WI38 (cell line): ENCODE results near the gene MYH4.

Experiments used
- H3K4me3 ChIP-seq: 2 replicates; pipeline ENCODE4 v1.5.1; 2011; ENCODE audit warnings: low read depth, mild to moderate bottlenecking, control low read depth, low read length
- CTCF ChIP-seq: IDR thresholded peaks from 2 replicates; pipeline ENCODE4 v1.5.1; 2012; ENCODE audit warnings: low read depth, mild to moderate bottlenecking, control low read depth, low read length

Gene MYH4

DNA sequence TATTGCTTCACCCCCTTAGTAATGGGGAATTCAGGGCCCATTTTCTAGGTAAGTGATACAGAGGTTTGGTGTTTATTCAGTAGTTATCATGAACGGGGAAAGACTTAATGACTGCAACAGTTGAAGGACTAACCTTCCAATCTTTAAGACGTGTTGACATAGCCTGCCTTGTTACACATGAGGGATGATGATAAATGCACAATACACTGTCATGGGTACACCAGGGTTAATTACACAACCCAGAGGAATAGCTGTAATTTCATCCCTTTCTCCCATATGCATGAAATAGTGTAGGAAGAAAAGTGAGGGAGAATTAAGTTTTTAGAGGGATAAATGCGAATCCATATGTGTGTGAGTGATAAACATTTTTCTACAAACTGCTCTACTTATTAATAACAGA is 10.7 kb downstream of the MYH4 start:
- H3K4me3 ChIP-seq = no peak overlapping the region
- TF ChIP-seq CTCF = no peak

- TF ChIP-seq CTCF = no peak
- no peak overlapping the region for H3K4me3 ChIP-seq
Observed at GRCh38 chr17:10457952-10458351, 11.4 kb downstream of the MYH4 start.

- no peak overlapping the region for H3K4me3 ChIP-seq
- TF ChIP-seq CTCF = no peak
Observed at GRCh38 chr17:10447026-10447931, 22.1 kb downstream of the MYH4 start.

DNA sequence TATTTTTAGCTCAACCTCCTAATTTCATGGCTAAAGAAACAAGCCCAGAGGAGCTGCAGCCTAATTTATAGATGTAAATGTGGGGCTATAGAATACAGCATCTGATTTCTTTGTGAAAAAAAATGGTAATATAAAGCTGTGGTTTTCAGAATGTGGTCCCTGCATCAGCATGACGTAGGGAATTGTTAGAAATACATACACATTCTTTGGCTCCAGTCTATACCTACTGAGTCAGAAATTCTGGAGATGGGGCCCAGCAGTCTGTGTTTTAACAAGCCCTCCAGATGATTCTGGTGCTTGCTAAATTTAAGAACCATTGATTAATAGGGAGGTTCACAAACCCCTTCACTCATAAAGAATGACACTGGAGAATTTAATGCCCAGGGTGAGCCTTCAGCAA is 29.5 kb downstream of the MYH4 start:
- TF ChIP-seq CTCF = no peak
- H3K4me3 ChIP-seq = no peak overlapping the region

- H3K4me3 ChIP-seq = no peak overlapping the region
- TF ChIP-seq CTCF = no peak
Observed at GRCh38 chr17:10435096-10435495, 34.3 kb downstream of the MYH4 start.

DNA sequence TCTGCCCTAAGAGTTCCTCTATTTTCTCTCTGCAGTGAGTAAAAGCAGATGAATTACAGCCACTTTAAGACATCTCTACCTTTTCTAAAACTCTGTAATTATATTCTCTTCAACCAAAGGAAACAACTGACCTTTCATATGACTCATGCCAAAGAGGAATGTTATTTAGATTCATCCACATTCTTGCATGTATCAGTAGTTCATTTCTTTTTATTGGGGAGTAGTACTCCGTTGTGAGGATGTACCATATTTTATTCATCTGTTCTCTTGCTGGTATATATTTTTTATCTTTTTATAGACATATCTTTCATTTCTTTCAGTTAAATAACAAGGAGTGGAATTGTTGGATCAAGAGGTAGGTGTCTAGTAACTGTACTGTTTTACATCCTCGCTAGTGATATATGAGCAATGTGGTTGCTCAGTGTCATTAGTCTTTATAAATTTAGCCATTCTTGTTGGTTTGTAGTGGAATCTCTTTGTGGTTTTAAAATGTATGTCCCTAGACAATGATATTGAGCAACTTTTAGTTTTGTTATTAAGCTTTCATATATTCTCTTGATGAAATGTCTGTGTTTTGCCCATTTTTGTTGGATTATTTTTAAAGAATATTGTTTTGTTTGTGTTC is 39.8 kb downstream of the MYH4 start:
- no peak overlapping the region for H3K4me3 ChIP-seq
- no peak for TF ChIP-seq CTCF

GRCh38 chr17:10428781-10429180 is 40.6 kb downstream of the MYH4 start:
- no peak for TF ChIP-seq CTCF

More at GRCh38 chr17:10428781-10429180, 40.6 kb downstream of the MYH4 start:
- no peak overlapping the region for H3K4me3 ChIP-seq
